HepG2 (cell line): Measurements from ENCODE around the gene CARMIL1. TPM values are rescaled to one million over a fixed set of nuclear protein-coding genes. Genes with fewer than 3 reads are reported as not detected.
A peak's percentile ranks its signal among the peaks of the same experiment; 100 is the strongest.

Source experiments
- AFF4 ChIP-seq: sonication (generic); formaldehyde crosslinking; IDR thresholded peaks from 2 replicates; pipeline ENCODE4 v1.4.0; 2020; ENCODE audit warnings: missing genetic modification reagents
- ATF3 ChIP-seq: sonication (generic); formaldehyde crosslinking; IDR thresholded peaks from 2 replicates; pipeline ENCODE4 v1.4.0; 2020; ENCODE audit warnings: missing genetic modification reagents
- DPF2 ChIP-seq: sonication (generic); formaldehyde crosslinking; IDR thresholded peaks from 2 replicates; pipeline ENCODE4 v1.4.0; 2020; ENCODE audit warnings: mild to moderate bottlenecking, low read depth, missing genetic modification reagents, borderline replicate concordance
- GATAD1 ChIP-seq: IDR thresholded peaks from 2 replicates; pipeline ENCODE4 v1.6.1; 2016; ENCODE audit warnings: missing genetic modification reagents, missing compliant biosample characterization
- JUN ChIP-seq: sonication (generic); formaldehyde crosslinking; IDR thresholded peaks from 2 replicates; pipeline ENCODE4 v1.4.0; 2020; ENCODE audit warnings: mild to moderate bottlenecking, missing genetic modification reagents
- MAZ ChIP-seq, 2 experiments: sonication (generic) in 1 of 2; formaldehyde crosslinking in 1 of 2; IDR thresholded peaks; 2 replicates each; pipeline versions ENCODE4 v1.5.0 to v1.6.1; 2012 to 2020; ENCODE audit warnings: low read depth in 2 of 2, mild to moderate bottlenecking in 2 of 2, borderline replicate concordance in 1 of 2, improper control_type of control experiment in 1 of 2, low read length in 1 of 2, missing genetic modification reagents in 1 of 2, moderate library complexity in 1 of 2
- SAP130 ChIP-seq: IDR thresholded peaks from 2 replicates; pipeline ENCODE4 v1.6.1; 2016; ENCODE audit warnings: low read depth
- STAG1 ChIP-seq: sonication (generic); formaldehyde crosslinking; IDR thresholded peaks from 2 replicates; pipeline ENCODE4 v1.4.0; 2020; ENCODE audit warnings: missing genetic modification reagents
- ZNF569 ChIP-seq: sonication (generic); formaldehyde crosslinking; IDR thresholded peaks from 2 replicates; pipeline ENCODE4 v1.5.0; 2020; ENCODE audit warnings: mild to moderate bottlenecking, missing genetic modification reagents, moderate library complexity, borderline replicate concordance
- ZNF589 ChIP-seq: sonication (generic); formaldehyde crosslinking; conservative IDR thresholded peaks from 2 replicates; pipeline ENCODE4 v1.8.0; 2022; ENCODE audit warnings: mild to moderate bottlenecking, moderate library complexity, missing genetic modification reagents
- ZNF644 ChIP-seq: IDR thresholded peaks from 2 replicates; pipeline ENCODE4 v1.6.1; 2016; ENCODE audit warnings: low read depth
- ZSCAN9 ChIP-seq: IDR thresholded peaks from 2 replicates; pipeline ENCODE4 v1.6.1; 2016; ENCODE audit warnings: borderline replicate concordance
- polyA plus RNA-seq, 8 experiments: library from polyadenylated mRNA; depleted of rRNA in 3 of 8; stranded (reverse) in 7 of 8; unstranded in 1 of 8; fragments of >200 nt; fragmentation: Illumina TruSeq in 4 of 8; extraction: Trizol in 4 of 8; gene quantifications; 2 replicates each; pipeline versions ENCODE4 v1.2.1 to v1.2.3, GENCODE V29; 2011 to 2016; ENCODE audit warnings: low read depth in 4 of 8, missing spikeins in 1 of 8, mixed read lengths in 1 of 8; ENCODE audit not compliant: insufficient read depth in 1 of 8
- total RNA-seq, 5 experiments: library from RNA; depleted of rRNA; stranded (reverse); fragments of >200 nt; fragmentation: Illumina TruSeq; extraction: Trizol; gene quantifications; 2 replicates each; pipeline ENCODE4 v1.2.3, GENCODE V29; 2016; ENCODE audit warnings: low read depth in 1 of 5
- TF ChIP-seq, protein P1 (sequence below): sonication (generic); formaldehyde crosslinking; IDR thresholded peaks from 2 replicates; pipeline ENCODE4 v1.4.0; 2020; ENCODE audit warnings: mild to moderate bottlenecking, missing genetic modification reagents, borderline replicate concordance
- TF ChIP-seq, protein P2 (sequence below): sonication (generic); formaldehyde crosslinking; IDR thresholded peaks from 2 replicates; pipeline ENCODE4 v1.5.0; 2020; ENCODE audit warnings: mild to moderate bottlenecking, missing genetic modification reagents
- TF ChIP-seq, protein P3 (sequence below): sonication (generic); formaldehyde crosslinking; IDR thresholded peaks from 2 replicates; pipeline ENCODE4 v1.5.1; 2020; ENCODE audit warnings: missing genetic modification reagents, mild to moderate bottlenecking, borderline replicate concordance

Gene CARMIL1
- total and polyA plus RNA-seq, 2 of the 13 experiments (the other 11 are each of a cell fraction or from before 2014, with no cell fraction given) = 1.8 to 2.6 TPM

DNA sequence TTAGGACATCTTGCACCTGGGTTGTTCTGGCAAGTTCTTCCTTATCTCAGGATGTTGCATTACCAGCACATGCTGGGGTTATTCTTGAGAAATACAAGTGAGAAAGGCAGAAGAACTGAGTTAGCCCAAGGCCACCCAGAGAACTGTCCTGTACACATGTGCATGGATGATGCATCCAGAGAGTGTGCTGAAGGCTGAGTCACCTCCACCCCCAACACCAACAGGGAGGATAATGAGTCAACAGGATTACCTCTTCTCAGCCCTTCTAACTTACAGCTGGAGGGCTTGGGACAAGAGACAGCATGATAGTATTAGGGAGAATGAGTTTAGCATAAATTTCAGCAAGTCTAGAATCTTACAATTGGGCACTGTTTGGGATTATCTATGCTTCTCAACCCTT, 381.3 kb downstream of the CARMIL1 start (continued):
- TF ChIP-seq, protein P1, sequence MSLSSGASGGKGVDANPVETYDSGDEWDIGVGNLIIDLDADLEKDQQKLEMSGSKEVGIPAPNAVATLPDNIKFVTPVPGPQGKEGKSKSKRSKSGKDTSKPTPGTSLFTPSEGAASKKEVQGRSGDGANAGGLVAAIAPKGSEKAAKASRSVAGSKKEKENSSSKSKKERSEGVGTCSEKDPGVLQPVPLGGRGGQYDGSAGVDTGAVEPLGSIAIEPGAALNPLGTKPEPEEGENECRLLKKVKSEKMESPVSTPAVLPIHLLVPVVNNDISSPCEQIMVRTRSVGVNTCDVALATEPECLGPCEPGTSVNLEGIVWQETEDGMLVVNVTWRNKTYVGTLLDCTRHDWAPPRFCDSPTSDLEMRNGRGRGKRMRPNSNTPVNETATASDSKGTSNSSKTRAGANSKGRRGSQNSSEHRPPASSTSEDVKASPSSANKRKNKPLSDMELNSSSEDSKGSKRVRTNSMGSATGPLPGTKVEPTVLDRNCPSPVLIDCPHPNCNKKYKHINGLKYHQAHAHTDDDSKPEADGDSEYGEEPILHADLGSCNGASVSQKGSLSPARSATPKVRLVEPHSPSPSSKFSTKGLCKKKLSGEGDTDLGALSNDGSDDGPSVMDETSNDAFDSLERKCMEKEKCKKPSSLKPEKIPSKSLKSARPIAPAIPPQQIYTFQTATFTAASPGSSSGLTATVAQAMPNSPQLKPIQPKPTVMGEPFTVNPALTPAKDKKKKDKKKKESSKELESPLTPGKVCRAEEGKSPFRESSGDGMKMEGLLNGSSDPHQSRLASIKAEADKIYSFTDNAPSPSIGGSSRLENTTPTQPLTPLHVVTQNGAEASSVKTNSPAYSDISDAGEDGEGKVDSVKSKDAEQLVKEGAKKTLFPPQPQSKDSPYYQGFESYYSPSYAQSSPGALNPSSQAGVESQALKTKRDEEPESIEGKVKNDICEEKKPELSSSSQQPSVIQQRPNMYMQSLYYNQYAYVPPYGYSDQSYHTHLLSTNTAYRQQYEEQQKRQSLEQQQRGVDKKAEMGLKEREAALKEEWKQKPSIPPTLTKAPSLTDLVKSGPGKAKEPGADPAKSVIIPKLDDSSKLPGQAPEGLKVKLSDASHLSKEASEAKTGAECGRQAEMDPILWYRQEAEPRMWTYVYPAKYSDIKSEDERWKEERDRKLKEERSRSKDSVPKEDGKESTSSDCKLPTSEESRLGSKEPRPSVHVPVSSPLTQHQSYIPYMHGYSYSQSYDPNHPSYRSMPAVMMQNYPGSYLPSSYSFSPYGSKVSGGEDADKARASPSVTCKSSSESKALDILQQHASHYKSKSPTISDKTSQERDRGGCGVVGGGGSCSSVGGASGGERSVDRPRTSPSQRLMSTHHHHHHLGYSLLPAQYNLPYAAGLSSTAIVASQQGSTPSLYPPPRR (CRISPR knock-in tag) = peak; percentile 62; the same call in 1 of the 2 replicates
- peak; percentile 74 for TF ChIP-seq SAP130 (CRISPR knock-in tag)
- peak; percentile 92 for TF ChIP-seq ATF3 (CRISPR knock-in tag)
- TF ChIP-seq ZNF589 (CRISPR knock-in tag) = no peak
- TF ChIP-seq GATAD1 (CRISPR knock-in tag) = 0 out of 2 replicates have a peak, but pooled peaks have one; percentile 37
- TF ChIP-seq ZNF644 (CRISPR knock-in tag) = peak; percentile 96
- TF ChIP-seq ZNF569 (CRISPR knock-in tag) = no peak
- TF ChIP-seq, protein P2, sequence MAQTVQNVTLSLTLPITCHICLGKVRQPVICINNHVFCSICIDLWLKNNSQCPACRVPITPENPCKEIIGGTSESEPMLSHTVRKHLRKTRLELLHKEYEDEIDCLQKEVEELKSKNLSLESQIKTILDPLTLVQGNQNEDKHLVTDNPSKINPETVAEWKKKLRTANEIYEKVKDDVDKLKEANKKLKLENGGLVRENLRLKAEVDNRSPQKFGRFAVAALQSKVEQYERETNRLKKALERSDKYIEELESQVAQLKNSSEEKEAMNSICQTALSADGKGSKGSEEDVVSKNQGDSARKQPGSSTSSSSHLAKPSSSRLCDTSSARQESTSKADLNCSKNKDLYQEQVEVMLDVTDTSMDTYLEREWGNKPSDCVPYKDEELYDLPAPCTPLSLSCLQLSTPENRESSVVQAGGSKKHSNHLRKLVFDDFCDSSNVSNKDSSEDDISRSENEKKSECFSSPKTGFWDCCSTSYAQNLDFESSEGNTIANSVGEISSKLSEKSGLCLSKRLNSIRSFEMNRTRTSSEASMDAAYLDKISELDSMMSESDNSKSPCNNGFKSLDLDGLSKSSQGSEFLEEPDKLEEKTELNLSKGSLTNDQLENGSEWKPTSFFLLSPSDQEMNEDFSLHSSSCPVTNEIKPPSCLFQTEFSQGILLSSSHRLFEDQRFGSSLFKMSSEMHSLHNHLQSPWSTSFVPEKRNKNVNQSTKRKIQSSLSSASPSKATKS (CRISPR knock-in tag) = peak; percentile 14; the same call in 1 of the 2 replicates
- TF ChIP-seq DPF2 (CRISPR knock-in tag) = peak; percentile 65; the same call in 1 of the 2 replicates
- TF ChIP-seq JUN = peak; percentile 92
- 0 out of 2 replicates have a peak, but pooled peaks have one; percentile 4 for TF ChIP-seq STAG1 (CRISPR knock-in tag)
- TF ChIP-seq, protein P3, sequence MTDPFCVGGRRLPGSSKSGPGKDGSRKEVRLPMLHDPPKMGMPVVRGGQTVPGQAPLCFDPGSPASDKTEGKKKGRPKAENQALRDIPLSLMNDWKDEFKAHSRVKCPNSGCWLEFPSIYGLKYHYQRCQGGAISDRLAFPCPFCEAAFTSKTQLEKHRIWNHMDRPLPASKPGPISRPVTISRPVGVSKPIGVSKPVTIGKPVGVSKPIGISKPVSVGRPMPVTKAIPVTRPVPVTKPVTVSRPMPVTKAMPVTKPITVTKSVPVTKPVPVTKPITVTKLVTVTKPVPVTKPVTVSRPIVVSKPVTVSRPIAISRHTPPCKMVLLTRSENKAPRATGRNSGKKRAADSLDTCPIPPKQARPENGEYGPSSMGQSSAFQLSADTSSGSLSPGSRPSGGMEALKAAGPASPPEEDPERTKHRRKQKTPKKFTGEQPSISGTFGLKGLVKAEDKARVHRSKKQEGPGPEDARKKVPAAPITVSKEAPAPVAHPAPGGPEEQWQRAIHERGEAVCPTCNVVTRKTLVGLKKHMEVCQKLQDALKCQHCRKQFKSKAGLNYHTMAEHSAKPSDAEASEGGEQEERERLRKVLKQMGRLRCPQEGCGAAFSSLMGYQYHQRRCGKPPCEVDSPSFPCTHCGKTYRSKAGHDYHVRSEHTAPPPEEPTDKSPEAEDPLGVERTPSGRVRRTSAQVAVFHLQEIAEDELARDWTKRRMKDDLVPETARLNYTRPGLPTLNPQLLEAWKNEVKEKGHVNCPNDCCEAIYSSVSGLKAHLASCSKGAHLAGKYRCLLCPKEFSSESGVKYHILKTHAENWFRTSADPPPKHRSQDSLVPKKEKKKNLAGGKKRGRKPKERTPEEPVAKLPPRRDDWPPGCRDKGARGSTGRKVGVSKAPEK (CRISPR knock-in tag) = no peak
- TF ChIP-seq ZSCAN9 = peak; percentile 51; the same call in 1 of the 2 replicates
- TF ChIP-seq AFF4 (CRISPR knock-in tag) = no peak
- TF ChIP-seq MAZ (IDR thresholded peaks at IDR 0.05; ENCODE audit: borderline replicate concordance, low read depth, low read length) = no peak
- TF ChIP-seq MAZ (CRISPR knock-in tag; IDR thresholded peaks at IDR 0.05; ENCODE audit: low read depth) = no peak
